ENCODE data around the gene OGFOD2. TPM values are rescaled to one million over a fixed set of nuclear protein-coding genes. Genes with fewer than 3 reads are reported as not detected.

OGFOD2 gene
- total and polyA plus RNA-seq, 9 of the 15 experiments (the other 6 are each of a cell fraction or from before 2014, with no cell fraction given): 1.4 to 111 (median 18.5) TPM

DNA sequence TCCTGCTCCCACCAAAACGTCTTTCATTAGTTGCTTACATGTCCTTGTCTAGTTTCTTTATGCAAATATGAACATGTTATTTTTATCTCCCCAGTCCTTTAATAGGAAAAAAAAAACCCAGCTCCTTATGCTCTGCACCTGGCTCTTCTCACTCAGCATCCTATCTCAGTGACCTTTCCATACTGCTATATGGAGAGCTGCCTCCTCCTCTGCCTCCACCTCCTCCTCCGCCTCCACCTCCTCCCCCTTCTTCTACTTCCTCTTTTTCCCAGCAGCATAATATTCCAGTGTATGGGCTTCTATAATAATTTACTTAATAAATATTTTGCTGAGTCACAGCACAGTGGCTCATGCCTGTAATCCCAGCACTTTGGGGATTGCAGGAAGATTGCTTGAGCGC, 40.3 kb upstream of the OGFOD2 start (continued):
- no peak for TF ChIP-seq MAZ (CRISPR knock-in tag; conservative IDR thresholded peaks at IDR 0.05 in 1 of 2, IDR thresholded peaks at IDR 0.05 in 1 of 2)
- TF ChIP-seq, protein P1, sequence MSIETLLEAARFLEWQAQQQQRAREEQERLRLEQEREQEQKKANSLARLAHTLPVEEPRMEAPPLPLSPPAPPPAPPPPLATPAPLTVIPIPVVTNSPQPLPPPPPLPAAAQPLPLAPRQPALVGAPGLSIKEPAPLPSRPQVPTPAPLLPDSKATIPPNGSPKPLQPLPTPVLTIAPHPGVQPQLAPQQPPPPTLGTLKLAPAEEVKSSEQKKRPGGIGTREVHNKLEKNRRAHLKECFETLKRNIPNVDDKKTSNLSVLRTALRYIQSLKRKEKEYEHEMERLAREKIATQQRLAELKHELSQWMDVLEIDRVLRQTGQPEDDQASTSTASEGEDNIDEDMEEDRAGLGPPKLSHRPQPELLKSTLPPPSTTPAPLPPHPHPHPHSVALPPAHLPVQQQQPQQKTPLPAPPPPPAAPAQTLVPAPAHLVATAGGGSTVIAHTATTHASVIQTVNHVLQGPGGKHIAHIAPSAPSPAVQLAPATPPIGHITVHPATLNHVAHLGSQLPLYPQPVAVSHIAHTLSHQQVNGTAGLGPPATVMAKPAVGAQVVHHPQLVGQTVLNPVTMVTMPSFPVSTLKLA (conservative IDR thresholded peaks at IDR 0.05): no peak

DNA sequence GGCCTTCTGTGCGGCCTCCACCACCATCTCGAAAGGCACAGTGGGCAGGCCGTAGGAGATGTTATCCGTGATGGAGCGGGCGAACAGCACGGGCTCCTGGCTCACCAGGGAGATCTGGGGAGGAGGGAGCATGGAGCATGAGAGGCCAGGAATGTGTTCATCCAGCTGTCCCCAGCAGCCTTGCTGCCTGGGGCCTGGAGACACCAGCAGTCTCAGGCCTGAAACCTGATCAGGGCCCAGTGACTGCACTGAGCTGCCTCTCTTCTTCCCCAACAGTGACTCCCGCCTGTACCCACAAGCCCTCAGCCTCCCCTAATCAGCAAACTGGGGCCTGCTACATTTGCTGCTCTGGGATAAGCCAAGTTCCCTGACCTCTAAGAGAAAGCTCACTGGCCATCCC, 39.7 kb upstream of the OGFOD2 start:
- ChIA-PET POLR2A (no interaction called here), CTCF (ENCODE audit: low intra/inter-chr PET ratio) (no interaction called here)
- Histone ChIP-seq H3K4me1 (replicated peaks in 1 of 2; ENCODE audit: control insufficient read depth in 2 of 2, insufficient read depth in 2 of 2, low read length in 2 of 2) (peaks cover 0 to 10% of the 10 kb centered on the region in 2 experiments; a peak in 3 of 5 replicates), H3K9me1 (ENCODE audit: control insufficient read depth, insufficient read depth, low read length) (no peaks in the 10 kb centered on the region), H3K4me3 (no peak overlapping the region), H2AFZ (ENCODE audit: low read depth, low read length) (no peak overlapping the region), H3K9ac (ENCODE audit: insufficient read depth in 1 of 2, low read depth in 2 of 2, low read length in 2 of 2) (peak overlapping the region in 1 of 2 experiments; percentile 41; a peak in 2 of 4 replicates), H3K4me2 (ENCODE audit: insufficient read depth, low read length) (no peak overlapping the region), H3K27me3 (ENCODE audit: control insufficient read depth in 2 of 2, insufficient read depth in 2 of 2, low read length in 2 of 2) (no peaks in the 10 kb centered on the region), H3K27ac (ENCODE audit: extremely low read depth, low read depth, low read length) (peak overlapping the region; percentile 28; the same call in 1 of the 3 replicates), H3K9me3 (replicated peaks; ENCODE audit: control insufficient read depth, insufficient read depth, low read depth, low read length) (no peaks in the 10 kb centered on the region), H3K36me3 (ENCODE audit: control insufficient read depth, insufficient read depth, low read length) (no peaks in the 10 kb centered on the region; the same call in 2 of the 3 replicates), H3K79me2 (ENCODE audit: control insufficient read depth, insufficient read depth, low read length) (no peaks in the 10 kb centered on the region), H4K20me1 (replicated peaks; ENCODE audit: control insufficient read depth, insufficient read depth, low read length) (no peaks in the 10 kb centered on the region)
- in situ Hi-C loops (cut with MboI) (no loop called here), intact Hi-C loops (cut with micrococcal nuclease) (no loop called here)
- no TSS peak for BruUV-seq (replicated peaks)
- DNase-seq (ENCODE audit: extremely low read depth in 1 of 4, low spot score in 3 of 4) (peak in 1 of 4 experiments; percentile 21), FAIRE-seq (peak; percentile 15), ATAC-seq (peak; percentile 62)
- 89% methylated on average over 7 of the region's 8 CpGs for WGBS (ENCODE audit: insufficient coverage, low coverage, missing lambda C conversion rate)
- TF ChIP-seq YBX1 (IDR thresholded peaks at IDR 0.05) (no peak), YY1 (IDR thresholded peaks at IDR 0.05; ENCODE audit: borderline replicate concordance in 1 of 3, control insufficient read depth in 1 of 3, extremely low read depth in 1 of 3, insufficient read depth in 3 of 3, insufficient read length in 1 of 3, insufficient replicate concordance in 2 of 3, low read depth in 1 of 3, low read length in 2 of 3) (no peak), SMAD1 (IDR thresholded peaks at IDR 0.05; ENCODE audit: low read depth, low read length, partially characterized antibody) (no peak), ZNF347 (CRISPR knock-in tag; IDR thresholded peaks at IDR 0.05; ENCODE audit: low read depth) (no peak), ZNF140 (CRISPR knock-in tag; IDR thresholded peaks at IDR 0.05) (no peak), HDAC3 (IDR thresholded peaks at IDR 0.05; ENCODE audit: borderline replicate concordance, partially characterized antibody) (no peak)

Data from K562 (cell line).